Esophagus squamous epithelium (tissue), 4 donors: ENCODE results near the gene CCNB1.

Source experiments
- POLR2A ChIP-seq, 4 donors: fragments of 450-650 bp; IDR thresholded peaks; one replicate each; pipeline ENCODE4 v1.6.1; 2017; ENCODE audit warnings: antibody characterized with exemption in 4 of 4, mild to moderate bottlenecking in 4 of 4, moderate library complexity in 3 of 4
- TF ChIP-seq, protein P1 (sequence below), 6 experiments: fragments of 450-650 bp in 4 of 6; fragments of 200-600 bp in 2 of 6; sonication (generic) in 2 of 6; IDR thresholded peaks; one replicate each; pipeline ENCODE4 v1.5.1; 2016 to 2019; ENCODE audit warnings: antibody characterized with exemption in 6 of 6, mild to moderate bottlenecking in 4 of 6, moderate library complexity in 4 of 6

GRCh38 chr5:69134126-69134525, 32.8 kb upstream of the CCNB1 start:
- TF ChIP-seq, protein P1, sequence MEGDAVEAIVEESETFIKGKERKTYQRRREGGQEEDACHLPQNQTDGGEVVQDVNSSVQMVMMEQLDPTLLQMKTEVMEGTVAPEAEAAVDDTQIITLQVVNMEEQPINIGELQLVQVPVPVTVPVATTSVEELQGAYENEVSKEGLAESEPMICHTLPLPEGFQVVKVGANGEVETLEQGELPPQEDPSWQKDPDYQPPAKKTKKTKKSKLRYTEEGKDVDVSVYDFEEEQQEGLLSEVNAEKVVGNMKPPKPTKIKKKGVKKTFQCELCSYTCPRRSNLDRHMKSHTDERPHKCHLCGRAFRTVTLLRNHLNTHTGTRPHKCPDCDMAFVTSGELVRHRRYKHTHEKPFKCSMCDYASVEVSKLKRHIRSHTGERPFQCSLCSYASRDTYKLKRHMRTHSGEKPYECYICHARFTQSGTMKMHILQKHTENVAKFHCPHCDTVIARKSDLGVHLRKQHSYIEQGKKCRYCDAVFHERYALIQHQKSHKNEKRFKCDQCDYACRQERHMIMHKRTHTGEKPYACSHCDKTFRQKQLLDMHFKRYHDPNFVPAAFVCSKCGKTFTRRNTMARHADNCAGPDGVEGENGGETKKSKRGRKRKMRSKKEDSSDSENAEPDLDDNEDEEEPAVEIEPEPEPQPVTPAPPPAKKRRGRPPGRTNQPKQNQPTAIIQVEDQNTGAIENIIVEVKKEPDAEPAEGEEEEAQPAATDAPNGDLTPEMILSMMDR (IDR thresholded peaks at IDR 0.05), result no peak
- no peak for TF ChIP-seq POLR2A (IDR thresholded peaks at IDR 0.05)
